Gastroesophageal sphincter (tissue), 3 donors: ENCODE data around the gene GRK5.

ENCODE experiments used
- CTCF ChIP-seq, 4 experiments: fragments of 200-600 bp in 2 of 4; fragments of 450-650 bp in 2 of 4; sonication (generic) in 1 of 4; IDR thresholded peaks; one replicate each; pipeline ENCODE4 v1.5.1; 2017 to 2019; ENCODE audit warnings: antibody characterized with exemption in 4 of 4, mild to moderate bottlenecking in 2 of 4, moderate library complexity in 2 of 4
- EP300 ChIP-seq: sonication (generic); formaldehyde crosslinking; IDR thresholded peaks from one replicate; pipeline ENCODE4 v1.6.1; 2017; ENCODE audit warnings: antibody characterized with exemption, mild to moderate bottlenecking

- TF ChIP-seq EP300 (no peak), CTCF (IDR thresholded peaks at IDR 0.05) (no peak)
Observed at GRCh38 chr10:119497243-119497642, 289.9 kb downstream of the GRK5 start.
